Activated CD8-positive, alpha-beta T cell treated with anti-CD3 and anti-CD28 coated beads, Interleukin-2, amount 10 ng/mL, durations not matched to agents 7 days and 5 days (primary cell): Measurements from ENCODE around the gene RSPH1. TPM values are rescaled to one million over a fixed set of nuclear protein-coding genes. Genes with fewer than 3 reads are reported as not detected.

Experiments
- ATAC-seq: fragments of 150-1000 bp; cut with Tn5 transposase; one replicate; pipeline ENCODE4 v1.10.0; 2021; ENCODE audit warnings: moderate library complexity
- CTCF ChIA-PET: fragments of 350-600 bp; sonication (Branson Sonifier 250); formaldehyde crosslinking; loops from one replicate; lab custom pipeline; 2021; ENCODE audit warnings: antibody characterized with exemption; lab: Charles Lee
- POLR2A ChIA-PET: fragments of 350-600 bp; sonication (Branson Sonifier 250); formaldehyde crosslinking; loops from one replicate; lab custom pipeline; 2021; ENCODE audit warnings: antibody characterized with exemption; lab: Charles Lee
- DNase-seq: peaks from one replicate; pipeline ENCODE4 v3.0.0-alpha.2; 2020
- H3K27ac Mint-ChIP-seq: one replicate; pipeline ENCODE4 v1.8.0; 2021; ENCODE audit warnings: mild to moderate bottlenecking, mixed read lengths
- H3K27me3 Mint-ChIP-seq: one replicate; pipeline ENCODE4 v1.8.0; 2021; ENCODE audit warnings: low read depth, mixed read lengths
- H3K36me3 Mint-ChIP-seq: one replicate; pipeline ENCODE4 v1.8.0; 2021; ENCODE audit warnings: low read depth, mixed read lengths
- H3K4me1 Mint-ChIP-seq: one replicate; pipeline ENCODE4 v1.8.0; 2021; ENCODE audit warnings: low read depth, mixed read lengths
- H3K4me3 Mint-ChIP-seq: one replicate; pipeline ENCODE4 v1.8.0; 2021; ENCODE audit warnings: mild to moderate bottlenecking, mixed read lengths
- H3K9me3 Mint-ChIP-seq: one replicate; pipeline ENCODE4 v1.8.0; 2022; ENCODE audit warnings: mixed read lengths; ENCODE audit not compliant: insufficient read depth
- total RNA-seq, 2 experiments: library from RNA; stranded (reverse); gene quantifications; one replicate each; pipeline ENCODE4 v1.2.3, GENCODE V29; 2021

RSPH1 gene
- total RNA-seq, 2 experiments from 2014 or later = not detected

DNA sequence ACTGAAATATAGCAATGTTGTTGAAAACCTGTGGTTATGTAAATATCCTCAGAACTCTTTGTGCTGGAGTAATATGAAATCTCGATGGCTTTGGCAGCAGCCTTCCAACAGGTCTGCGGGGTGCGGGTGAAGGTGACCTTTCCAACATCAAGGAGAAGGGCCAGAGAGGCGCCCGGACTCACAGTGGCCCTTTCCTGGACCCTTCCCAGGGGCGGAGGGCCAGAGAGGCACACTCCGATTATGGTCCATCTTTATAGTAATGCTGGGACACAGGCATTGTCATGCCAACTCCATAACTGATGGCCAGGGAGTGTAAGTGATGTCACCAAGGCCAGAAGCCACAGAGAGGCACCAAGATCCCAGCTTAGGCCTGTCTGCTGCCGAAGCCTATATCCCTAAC lies 35.7 kb upstream of the RSPH1 start:
- no peaks in the 10 kb centered on the region for H3K27me3 Mint-ChIP-seq
- H3K4me1 Mint-ChIP-seq = peaks cover 36% of the 10 kb centered on the region
- no peaks in the 10 kb centered on the region for H3K9me3 Mint-ChIP-seq
- ChIA-PET POLR2A (interaction anchor here (0.9 kb wide), 1 partner anchor 9 kb away, joined by 3 read pairs; no protein-coding TSS in a partner anchor), CTCF (no interaction called here)
- ATAC-seq (no peak), DNase-seq (no peak)
- H3K36me3 Mint-ChIP-seq = peaks cover 35% of the 10 kb centered on the region
- H3K4me3 Mint-ChIP-seq = no peak overlapping the region
- H3K27ac Mint-ChIP-seq = no peak overlapping the region

DNA sequence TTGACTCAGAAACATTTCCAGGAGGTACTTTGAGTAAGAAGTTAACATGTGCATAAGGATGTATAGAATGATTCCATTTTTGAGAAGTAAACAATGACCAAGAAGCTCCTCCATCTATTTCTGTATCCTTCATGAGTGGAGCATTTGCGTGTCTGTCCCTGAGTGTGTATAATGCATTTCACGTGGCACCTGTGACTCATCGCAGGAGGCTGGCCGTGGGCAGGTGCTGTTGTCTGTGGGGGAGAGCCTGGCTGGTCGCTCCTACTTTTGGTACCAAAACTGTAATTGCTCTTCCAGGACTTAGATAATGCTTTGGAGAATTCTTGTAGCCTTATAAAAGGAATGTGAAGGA lies 34.1 kb upstream of the RSPH1 start:
- Mint-ChIP-seq H3K27ac (no peak overlapping the region), H3K27me3 (no peaks in the 10 kb centered on the region), H3K4me1 (peaks cover 50% of the 10 kb centered on the region), H3K9me3 (no peaks in the 10 kb centered on the region), H3K36me3 (peaks cover 33% of the 10 kb centered on the region), H3K4me3 (no peak overlapping the region)
- ChIA-PET CTCF (no interaction called here), POLR2A (no interaction called here)
- ATAC-seq (no peak), DNase-seq (no peak)

- CTCF ChIA-PET = interaction anchor here (0.8 to 2.7 kb wide), 14 partner anchors 9 to 632 kb away, joined by 3 to 13 read pairs (median 4); partner anchors contain the start of gene NDUFV3
- Mint-ChIP-seq H3K27me3 (no peaks in the 10 kb centered on the region), H3K4me1 (peaks cover 55% of the 10 kb centered on the region), H3K27ac (peak overlapping the region; percentile 87), H3K9me3 (no peaks in the 10 kb centered on the region), H3K4me3 (peak overlapping the region; percentile 71), H3K36me3 (peaks cover 44% of the 10 kb centered on the region)
- peak; percentile 76 for DNase-seq
- POLR2A ChIA-PET = interaction anchor here (0.5 to 3.4 kb wide), 10 partner anchors 11 to 813 kb away, joined by 3 to 16 read pairs (median 4); partner anchors contain the start of genes RSPH1, SLC37A1 and UBASH3A
- ATAC-seq = peak; percentile 90
Observed at GRCh38 chr21:42527489-42528158, 31.6 kb upstream of the RSPH1 start.

DNA sequence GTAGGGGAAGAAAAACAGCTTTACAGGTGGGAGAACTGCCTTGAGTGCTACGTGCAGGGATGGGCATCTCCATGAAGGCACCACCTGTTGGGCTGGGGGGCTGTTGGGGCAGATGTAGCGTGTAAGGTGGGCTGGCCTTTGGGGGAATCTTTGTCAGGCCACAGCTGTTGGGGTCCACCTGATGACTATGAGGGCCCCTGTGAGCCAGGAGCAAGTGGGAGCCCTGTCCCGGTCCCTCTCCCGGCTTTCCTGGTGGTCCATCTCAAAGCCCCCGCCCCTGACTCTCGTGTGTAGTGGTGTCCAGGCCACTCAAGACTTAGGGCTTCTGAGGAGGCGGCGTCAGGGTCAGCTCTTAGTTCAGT lies 31.1 kb upstream of the RSPH1 start:
- CTCF ChIA-PET = interaction anchor here (0.8 to 2.7 kb wide), 11 partner anchors 9 to 631 kb away, joined by 3 to 13 read pairs (median 3); no protein-coding TSS in a partner anchor
- Mint-ChIP-seq H3K27me3 (no peaks in the 10 kb centered on the region), H3K27ac (peak overlapping the region; percentile 87), H3K9me3 (no peaks in the 10 kb centered on the region), H3K4me3 (peak overlapping the region; percentile 14), H3K4me1 (peaks cover 55% of the 10 kb centered on the region), H3K36me3 (peaks cover 46% of the 10 kb centered on the region)
- DNase-seq = no peak
- POLR2A ChIA-PET = interaction anchor here (0.5 to 3.4 kb wide), 10 partner anchors 11 to 813 kb away, joined by 3 to 16 read pairs (median 4); partner anchors contain the start of genes RSPH1, SLC37A1 and UBASH3A
- ATAC-seq = no peak

DNA sequence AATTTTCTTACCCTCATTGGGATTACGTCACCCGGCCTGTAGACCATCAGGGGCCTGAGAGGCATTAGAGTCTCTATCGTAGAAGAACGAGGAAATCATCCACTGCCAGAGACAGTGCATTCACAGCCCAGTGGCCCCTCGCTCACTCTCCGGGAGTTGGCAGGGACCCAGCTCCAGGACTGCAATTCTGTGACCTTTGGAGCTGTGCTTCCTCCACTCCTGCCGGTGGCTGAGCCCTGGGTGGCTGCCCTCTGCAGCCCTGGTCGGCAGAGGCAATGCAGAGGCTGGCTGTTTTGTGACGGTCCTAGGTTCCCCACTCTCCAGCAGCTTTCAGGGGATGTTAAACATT lies 30.3 kb upstream of the RSPH1 start:
- peaks cover 52% of the 10 kb centered on the region for H3K36me3 Mint-ChIP-seq
- H3K9me3 Mint-ChIP-seq = no peaks in the 10 kb centered on the region
- ChIA-PET CTCF (interaction anchor here (0.9 to 2.7 kb wide), 7 partner anchors 10 to 217 kb away, joined by 3 to 13 read pairs (median 5); no protein-coding TSS in a partner anchor), POLR2A (interaction anchor here (1.5 to 3.4 kb wide), 3 partner anchors 11 to 31 kb away, joined by 4 to 16 read pairs (median 5); partner anchors contain the start of genes RSPH1 and SLC37A1)
- H3K27me3 Mint-ChIP-seq = no peaks in the 10 kb centered on the region
- no peak overlapping the region for H3K4me3 Mint-ChIP-seq
- peaks cover 55% of the 10 kb centered on the region for H3K4me1 Mint-ChIP-seq
- DNase-seq = no peak
- no peak overlapping the region for H3K27ac Mint-ChIP-seq
- ATAC-seq = no peak

GRCh38 chr21:42525676-42526378 lies 29.8 kb upstream of the RSPH1 start:
- CTCF ChIA-PET = interaction anchor here (0.9 to 2.2 kb wide), 3 partner anchors 11 to 217 kb away, joined by 3 to 9 read pairs (median 3); no protein-coding TSS in a partner anchor
- peaks cover 55% of the 10 kb centered on the region for H3K4me1 Mint-ChIP-seq
- POLR2A ChIA-PET = interaction anchor here (1.5 kb wide), 1 partner anchor 12 kb away, joined by 4 read pairs; the partner anchor contains the start of gene SLC37A1
- no peak for ATAC-seq
- H3K27ac Mint-ChIP-seq = no peak overlapping the region
- no peak overlapping the region for H3K4me3 Mint-ChIP-seq
- H3K36me3 Mint-ChIP-seq = peaks cover 55% of the 10 kb centered on the region
- H3K9me3 Mint-ChIP-seq = no peaks in the 10 kb centered on the region
- DNase-seq = no peak
- H3K27me3 Mint-ChIP-seq = no peaks in the 10 kb centered on the region

DNA sequence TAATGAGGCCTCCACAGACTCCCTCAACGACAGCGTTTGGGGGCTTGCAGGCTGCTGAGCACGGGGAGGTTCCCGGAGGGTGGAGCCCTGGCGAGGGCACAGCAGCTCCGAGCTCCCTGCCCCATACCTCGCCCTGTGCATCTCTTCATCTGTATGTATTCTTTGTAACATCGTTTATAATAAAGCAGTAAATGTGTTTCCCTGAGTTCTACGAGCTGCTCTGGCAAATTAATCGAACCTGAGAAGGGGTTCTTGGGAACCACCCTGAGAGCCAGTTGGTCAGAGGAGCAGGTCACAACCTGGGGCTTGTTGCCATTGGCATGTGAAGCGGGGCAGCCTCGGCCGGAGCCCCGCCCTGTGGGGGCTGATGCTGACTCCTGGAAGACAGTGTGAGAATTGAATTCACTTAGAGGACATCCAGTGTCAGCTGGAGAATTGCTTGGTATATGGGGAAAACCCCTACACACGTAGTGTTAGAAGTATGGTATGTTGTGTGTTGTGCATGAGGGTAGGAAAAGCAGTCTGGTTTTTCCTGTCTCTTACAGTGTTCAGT lies 29.1 kb upstream of the RSPH1 start:
- no peaks in the 10 kb centered on the region for H3K9me3 Mint-ChIP-seq
- peaks cover 59% of the 10 kb centered on the region for H3K36me3 Mint-ChIP-seq
- H3K27ac Mint-ChIP-seq = peak overlapping the region; percentile 18
- DNase-seq (no peak), ATAC-seq (no peak)
- POLR2A ChIA-PET = interaction anchor here (1.5 kb wide), 1 partner anchor 11 kb away, joined by 4 read pairs; the partner anchor contains the start of gene SLC37A1
- H3K4me3 Mint-ChIP-seq = peak overlapping the region; percentile 16
- CTCF ChIA-PET = no interaction called here
- no peaks in the 10 kb centered on the region for H3K27me3 Mint-ChIP-seq
- peaks cover 52% of the 10 kb centered on the region for H3K4me1 Mint-ChIP-seq

DNA sequence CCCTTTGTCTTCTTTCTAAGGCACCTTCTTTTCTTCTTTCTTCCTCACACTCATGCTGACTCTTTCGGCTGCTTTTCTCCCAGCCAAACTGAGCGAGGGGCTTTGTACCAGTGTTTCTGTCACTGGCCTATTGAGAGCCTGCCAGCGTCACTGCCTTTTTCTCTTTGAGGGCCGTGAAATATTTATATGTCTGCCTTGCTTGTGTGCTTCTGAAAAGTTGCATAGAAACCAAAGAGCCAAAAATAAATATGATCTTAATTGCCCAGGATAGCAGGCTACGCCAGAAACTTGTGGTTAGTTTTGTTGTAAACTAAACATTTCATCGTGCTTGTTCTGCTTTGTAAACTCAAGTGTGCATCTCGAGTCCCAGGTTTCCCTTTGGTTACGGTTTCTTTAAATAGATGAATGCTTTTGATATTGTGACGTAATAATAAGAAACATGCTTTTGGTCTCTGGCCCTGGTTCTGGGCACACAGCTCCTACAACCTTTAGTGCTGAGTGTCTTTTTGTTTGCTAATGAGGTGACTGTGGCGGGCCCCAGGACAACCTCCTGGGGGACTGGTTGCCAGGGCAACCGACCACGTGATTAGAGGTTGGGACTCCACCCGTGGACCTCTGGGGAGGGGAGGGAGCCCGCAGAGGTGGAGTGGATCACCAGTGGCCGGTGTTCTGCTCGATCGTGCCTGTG lies 28.5 kb upstream of the RSPH1 start:
- Mint-ChIP-seq H3K4me3 (peak overlapping the region; percentile 16), H3K27ac (no peak overlapping the region)

DNA sequence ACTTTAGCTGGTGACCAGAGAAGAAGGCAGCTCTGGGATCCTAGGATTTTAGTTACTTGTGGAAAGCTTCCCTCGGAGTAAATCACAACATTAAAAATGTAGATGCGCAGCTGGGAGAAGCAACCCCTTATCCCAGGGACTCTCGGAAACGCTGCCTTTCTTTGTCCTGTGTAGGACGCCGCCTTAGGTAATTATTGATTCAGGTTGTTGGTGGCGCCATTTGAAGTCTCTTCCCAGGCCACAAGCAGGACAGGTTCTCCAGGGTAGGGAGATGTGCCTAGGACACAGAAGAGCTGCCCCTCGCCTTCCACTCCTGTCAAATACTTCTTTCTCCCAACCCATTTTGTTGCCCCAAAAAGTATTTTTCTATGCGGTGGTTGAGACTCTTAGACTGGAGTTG lies 27.9 kb upstream of the RSPH1 start:
- no peak for DNase-seq
- Mint-ChIP-seq H3K36me3 (peaks cover 64% of the 10 kb centered on the region), H3K4me1 (peaks cover 47% of the 10 kb centered on the region), H3K9me3 (no peaks in the 10 kb centered on the region), H3K4me3 (no peak overlapping the region), H3K27ac (no peak overlapping the region), H3K27me3 (no peaks in the 10 kb centered on the region)
- CTCF ChIA-PET = no interaction called here
- POLR2A ChIA-PET = interaction anchor here (1.6 kb wide), 1 partner anchor 10 kb away, joined by 7 read pairs; no protein-coding TSS in a partner anchor
- no peak for ATAC-seq

More for the DNA sequence above, 28.5 kb upstream of the RSPH1 start:
- peaks cover 48% of the 10 kb centered on the region for H3K4me1 Mint-ChIP-seq
- POLR2A ChIA-PET = interaction anchor here (1.5 kb wide), 1 partner anchor 10 kb away, joined by 4 read pairs; the partner anchor contains the start of gene SLC37A1
- H3K9me3 Mint-ChIP-seq = no peaks in the 10 kb centered on the region
- peak; percentile 67 for DNase-seq
- no peaks in the 10 kb centered on the region for H3K27me3 Mint-ChIP-seq
- CTCF ChIA-PET = no interaction called here
- peaks cover 60% of the 10 kb centered on the region for H3K36me3 Mint-ChIP-seq
- ATAC-seq = peak; percentile 29

DNA sequence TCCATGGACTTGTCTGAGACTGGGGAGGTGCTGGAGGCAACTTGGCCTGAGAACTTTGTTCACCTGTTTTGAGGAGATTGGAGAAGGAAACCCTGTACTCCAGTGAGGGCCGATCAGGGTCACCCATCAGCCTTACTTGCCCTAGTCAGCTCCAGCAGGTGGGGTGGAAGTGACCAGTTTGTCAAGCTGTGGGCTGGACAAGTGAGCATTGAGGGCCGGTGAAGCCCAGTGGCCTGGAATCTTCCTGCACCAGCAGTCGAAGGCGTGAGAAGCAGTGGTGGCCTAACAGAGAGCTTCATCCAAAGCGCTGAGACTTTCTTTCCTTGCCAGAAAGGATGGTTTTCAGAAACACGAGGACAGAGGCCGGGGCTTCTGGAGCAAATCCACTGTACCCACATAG lies 27.2 kb upstream of the RSPH1 start:
- Mint-ChIP-seq H3K36me3 (peaks cover 70% of the 10 kb centered on the region), H3K4me3 (no peak overlapping the region), H3K27ac (no peak overlapping the region), H3K27me3 (no peaks in the 10 kb centered on the region), H3K4me1 (peaks cover 45% of the 10 kb centered on the region), H3K9me3 (no peaks in the 10 kb centered on the region)
- ChIA-PET POLR2A (interaction anchor here (0.7 to 1.6 kb wide), 2 partner anchors 9 kb away, joined by 3 to 7 read pairs; no protein-coding TSS in a partner anchor), CTCF (no interaction called here)
- ATAC-seq (no peak), DNase-seq (no peak)

GRCh38 chr21:42522771-42523170 lies 26.7 kb upstream of the RSPH1 start:
- no peak for DNase-seq
- no peaks in the 10 kb centered on the region for H3K9me3 Mint-ChIP-seq
- ChIA-PET CTCF (no interaction called here), POLR2A (interaction anchor here (0.7 to 1.6 kb wide), 2 partner anchors 9 kb away, joined by 3 to 7 read pairs; no protein-coding TSS in a partner anchor)
- peaks cover 40% of the 10 kb centered on the region for H3K4me1 Mint-ChIP-seq
- ATAC-seq = no peak
- H3K27me3 Mint-ChIP-seq = no peaks in the 10 kb centered on the region
- no peak overlapping the region for H3K4me3 Mint-ChIP-seq
- no peak overlapping the region for H3K27ac Mint-ChIP-seq
- H3K36me3 Mint-ChIP-seq = peaks cover 69% of the 10 kb centered on the region
